KOPT-K1 (cell line): ENCODE measurements around the gene HDAC10.
"Not testable (repeated sequence)": the region's sequence is repeated elsewhere in the genome, so short reads cannot be mapped to it uniquely, and the experiment has no call there.

Experiments used
- H3K27ac ChIP-seq: fragments of 200-600 bp; sonication (generic); 2 replicates; pipeline ENCODE4 v1.5.1; 2016; ENCODE audit warnings: antibody characterized with exemption, mild to moderate bottlenecking, low read depth, low read length; ENCODE audit not compliant: poor library complexity, severe bottlenecking
- H3K36me3 ChIP-seq: fragments of 200-600 bp; sonication (generic); 2 replicates; pipeline ENCODE4 v1.5.1; 2017; ENCODE audit warnings: antibody characterized with exemption, mild to moderate bottlenecking, low read length, moderate library complexity; ENCODE audit not compliant: insufficient read depth
- H3K9me3 ChIP-seq: fragments of 200-600 bp; sonication (generic); 2 replicates; pipeline ENCODE4 v1.5.1; 2017; ENCODE audit warnings: antibody characterized with exemption, low read length, mild to moderate bottlenecking; ENCODE audit not compliant: insufficient read depth, poor library complexity, severe bottlenecking

The HDAC10 gene

DNA sequence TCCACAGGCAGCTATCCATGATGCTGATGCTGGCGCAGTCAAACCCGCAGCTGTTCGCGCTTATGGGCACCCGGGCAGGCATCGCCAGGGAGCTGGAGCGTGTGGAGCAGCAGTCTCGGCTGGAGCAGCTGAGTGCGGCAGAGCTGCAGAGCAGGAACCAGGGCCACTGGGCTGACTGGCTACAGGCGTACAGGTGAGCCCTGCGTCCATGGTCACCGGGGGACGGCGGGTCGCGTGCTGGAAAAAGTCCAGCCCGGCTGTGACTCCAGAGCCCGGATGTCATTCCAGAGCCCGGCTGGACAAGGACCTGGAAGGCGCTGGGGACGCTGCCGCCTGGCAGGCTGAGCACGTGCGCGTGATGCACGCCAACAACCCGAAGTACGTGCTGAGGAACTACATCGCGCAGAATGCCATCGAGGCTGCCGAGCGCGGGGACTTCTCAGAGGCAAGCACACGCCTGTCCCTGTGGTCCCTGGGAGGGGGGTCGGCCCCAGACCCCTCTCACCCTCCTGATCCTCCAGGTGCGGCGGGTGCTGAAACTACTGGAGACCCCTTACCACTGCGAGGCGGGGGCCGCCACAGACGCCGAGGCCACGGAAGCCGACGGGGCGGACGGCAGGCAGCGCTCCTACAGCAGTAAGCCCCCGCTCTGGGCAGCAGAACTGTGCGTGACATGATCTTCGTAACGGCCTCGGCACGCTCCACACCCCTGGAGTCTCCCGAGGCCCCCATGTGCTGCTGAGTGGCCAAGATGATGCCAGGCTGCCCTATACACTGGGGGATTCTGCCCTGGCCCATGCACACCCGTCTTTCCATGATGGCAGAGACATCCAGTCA lies 34.2 kb downstream of the HDAC10 start:
- Histone ChIP-seq H3K9me3 (no peaks in the 10 kb centered on the region), H3K36me3 (peaks cover 100% of the 10 kb centered on the region), H3K27ac (no peak overlapping the region)

GRCh38 chr22:50216055-50216683 lies 34.9 kb downstream of the HDAC10 start:
- Histone ChIP-seq H3K27ac (no peak overlapping the region), H3K36me3 (peaks cover 97% of the 10 kb centered on the region), H3K9me3 (no peaks in the 10 kb centered on the region)

DNA sequence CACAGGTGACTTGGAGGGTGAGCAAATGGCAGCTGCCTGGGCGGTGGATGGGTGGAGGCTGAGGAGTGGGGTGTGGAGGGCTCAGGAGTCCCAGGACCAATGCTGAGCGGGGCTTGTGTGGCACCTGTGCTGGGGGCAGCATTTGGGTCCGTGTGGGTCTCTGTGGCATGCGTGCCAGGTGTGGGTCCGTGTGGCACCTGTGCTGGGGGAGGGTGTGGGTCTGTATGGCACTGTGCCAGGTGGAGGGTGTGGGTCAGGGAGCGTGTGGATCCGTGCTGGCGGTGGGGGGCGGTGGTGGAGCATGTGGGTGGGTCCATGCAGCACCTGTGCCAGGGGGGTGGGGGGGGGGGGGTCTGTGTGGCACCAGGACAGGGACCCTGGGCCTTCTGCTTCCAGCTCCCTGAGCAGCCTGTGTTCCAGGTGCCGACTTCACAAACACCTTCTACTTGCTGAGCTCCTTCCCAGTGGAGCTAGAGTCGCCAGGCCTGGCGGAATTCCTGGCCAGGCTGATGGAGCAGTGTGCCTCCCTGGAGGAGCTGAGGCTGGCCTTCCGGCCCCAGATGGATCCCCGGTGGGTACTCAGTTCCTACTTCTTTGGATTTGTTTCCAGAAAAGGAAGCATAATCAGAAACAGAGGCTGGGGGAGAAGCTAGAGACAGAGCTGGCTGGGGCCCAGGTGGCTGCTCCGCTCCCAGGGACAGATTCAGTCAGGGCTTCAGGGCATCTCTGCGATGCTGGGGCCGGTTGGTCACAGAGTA lies 35.6 kb downstream of the HDAC10 start:
- Histone ChIP-seq H3K27ac (no peak overlapping the region), H3K36me3 (peaks cover 97% of the 10 kb centered on the region), H3K9me3 (no peaks in the 10 kb centered on the region)

- H3K36me3 ChIP-seq, result peaks cover 93% of the 10 kb centered on the region
- no peaks in the 10 kb centered on the region for H3K9me3 ChIP-seq
- H3K27ac ChIP-seq, result no peak overlapping the region
These were observed 37.8 kb downstream of the HDAC10 start for GRCh38 chr22:50213263-50213662.

GRCh38 chr22:50211147-50211546 lies 39.9 kb downstream of the HDAC10 start:
- Histone ChIP-seq H3K36me3 (peaks cover 92% of the 10 kb centered on the region), H3K27ac (no peak overlapping the region), H3K9me3 (no peaks in the 10 kb centered on the region)

DNA sequence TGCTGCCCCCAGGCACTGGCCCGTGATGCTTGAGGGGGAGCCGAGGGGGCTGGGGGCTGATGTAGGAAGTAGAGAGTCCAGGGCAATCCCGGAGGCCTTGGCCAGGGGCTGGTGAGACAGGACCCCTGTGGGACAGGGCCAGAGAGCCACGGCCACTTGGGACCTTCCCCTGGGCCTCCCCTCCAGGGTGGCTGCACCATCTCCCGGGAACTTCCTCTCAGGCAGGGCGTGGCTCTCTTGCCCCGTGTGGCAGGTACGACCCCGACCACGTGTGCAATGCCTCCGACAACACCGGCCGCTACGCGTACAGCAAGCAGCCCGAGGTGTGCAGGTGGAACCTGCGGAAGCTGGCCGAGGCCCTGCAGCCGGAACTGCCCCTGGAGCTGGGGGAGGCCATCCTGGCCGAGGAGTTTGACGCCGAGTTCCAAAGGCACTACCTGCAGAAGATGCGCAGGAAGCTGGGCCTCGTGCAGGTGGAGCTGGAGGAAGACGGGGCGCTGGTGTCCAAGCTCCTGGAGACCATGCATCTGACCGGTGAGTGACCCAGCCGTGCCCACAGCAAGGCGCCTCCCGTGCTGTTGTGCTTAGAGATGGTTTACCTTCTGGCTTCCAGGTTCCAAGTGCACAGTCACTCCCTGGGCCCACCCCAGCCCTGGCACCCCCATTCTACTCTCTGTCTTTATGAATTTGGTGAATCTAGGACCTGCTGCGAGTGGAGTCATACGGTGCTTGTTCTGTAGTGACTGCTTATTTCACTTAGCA lies 40.5 kb downstream of the HDAC10 start:
- H3K36me3 ChIP-seq, result peaks cover 92% of the 10 kb centered on the region
- no peak overlapping the region for H3K27ac ChIP-seq
- H3K9me3 ChIP-seq, result no peaks in the 10 kb centered on the region

GRCh38 chr22:50209893-50210292 lies 41.2 kb downstream of the HDAC10 start:
- no peak overlapping the region for H3K27ac ChIP-seq
- H3K36me3 ChIP-seq, result peaks cover 92% of the 10 kb centered on the region
- no peaks in the 10 kb centered on the region for H3K9me3 ChIP-seq

DNA sequence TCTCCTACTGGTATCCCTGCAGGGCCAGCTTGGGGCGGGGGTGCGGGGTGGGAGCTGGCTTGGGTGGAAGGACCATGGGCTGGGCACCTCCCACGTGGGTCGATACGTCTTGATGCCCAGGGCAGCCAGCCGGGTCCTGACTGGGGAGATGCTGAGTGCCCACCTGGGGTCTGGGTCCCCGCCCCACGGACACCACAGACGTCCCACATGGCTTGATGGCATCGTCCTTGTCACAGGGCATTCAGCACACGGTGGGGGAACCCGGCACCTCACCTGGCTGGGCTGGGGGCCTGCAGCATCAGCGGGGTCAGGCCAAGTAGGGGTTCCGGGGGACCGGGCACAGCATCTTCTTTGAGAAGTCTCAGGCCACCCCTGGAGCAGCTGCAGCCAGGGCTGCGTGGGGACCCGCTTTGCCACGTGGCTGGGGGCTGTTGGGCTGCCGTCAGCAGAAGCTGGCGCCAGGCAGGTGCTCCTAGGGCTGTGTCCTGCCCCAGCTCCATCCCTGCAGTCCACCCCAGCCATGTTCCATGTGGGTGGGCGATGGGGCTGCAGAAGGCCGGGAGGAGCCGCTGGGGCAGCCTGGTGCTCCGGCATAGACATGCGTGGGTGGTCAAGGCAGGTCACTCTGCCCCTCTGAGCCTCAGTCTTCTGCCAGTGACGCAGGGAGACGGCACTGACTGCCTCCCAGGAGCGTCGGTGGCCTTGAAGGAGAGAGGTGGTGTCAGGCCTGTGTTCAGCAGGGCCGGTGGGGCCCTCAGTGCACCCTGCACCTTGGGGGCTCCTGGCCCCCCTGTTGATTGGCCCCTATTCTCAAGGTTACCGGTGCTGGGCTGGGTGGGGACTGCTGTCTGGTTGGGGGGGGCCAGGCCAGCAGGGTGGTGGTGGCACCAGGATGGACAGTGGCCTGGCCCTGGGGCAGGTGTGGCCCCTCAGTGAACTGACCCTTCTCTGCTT lies 41.8 kb downstream of the HDAC10 start:
- H3K9me3 ChIP-seq, result no peaks in the 10 kb centered on the region
- peaks cover 92% of the 10 kb centered on the region for H3K36me3 ChIP-seq
- H3K27ac ChIP-seq, result no peak overlapping the region

DNA sequence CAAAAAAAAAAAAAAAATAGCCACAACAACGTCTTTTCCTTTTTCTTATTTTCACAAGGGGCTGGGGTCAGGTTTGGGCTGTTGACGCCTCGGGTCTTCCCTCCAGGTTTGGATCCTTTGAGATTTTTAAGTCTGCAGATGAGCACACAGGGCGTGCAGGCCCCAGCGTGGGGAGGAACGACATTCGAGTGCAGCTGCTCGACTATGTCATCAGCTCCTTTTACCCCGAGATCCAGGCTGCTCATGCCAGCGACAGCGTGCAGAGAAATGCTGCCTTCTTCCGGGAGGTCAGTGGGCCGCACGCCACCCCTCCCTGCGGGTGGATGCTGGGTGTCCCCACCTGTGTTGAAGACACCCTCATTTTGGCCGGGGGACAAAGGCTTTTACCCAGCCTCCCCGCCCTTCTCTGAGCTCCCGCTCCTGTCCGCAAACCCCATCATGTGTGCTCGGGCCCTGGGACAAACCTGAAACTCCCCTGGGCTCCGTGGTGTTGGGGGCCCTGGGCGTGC lies 42.6 kb downstream of the HDAC10 start:
- H3K9me3 ChIP-seq, result no peaks in the 10 kb centered on the region
- no peak overlapping the region for H3K27ac ChIP-seq
- peaks cover 92% of the 10 kb centered on the region for H3K36me3 ChIP-seq

DNA sequence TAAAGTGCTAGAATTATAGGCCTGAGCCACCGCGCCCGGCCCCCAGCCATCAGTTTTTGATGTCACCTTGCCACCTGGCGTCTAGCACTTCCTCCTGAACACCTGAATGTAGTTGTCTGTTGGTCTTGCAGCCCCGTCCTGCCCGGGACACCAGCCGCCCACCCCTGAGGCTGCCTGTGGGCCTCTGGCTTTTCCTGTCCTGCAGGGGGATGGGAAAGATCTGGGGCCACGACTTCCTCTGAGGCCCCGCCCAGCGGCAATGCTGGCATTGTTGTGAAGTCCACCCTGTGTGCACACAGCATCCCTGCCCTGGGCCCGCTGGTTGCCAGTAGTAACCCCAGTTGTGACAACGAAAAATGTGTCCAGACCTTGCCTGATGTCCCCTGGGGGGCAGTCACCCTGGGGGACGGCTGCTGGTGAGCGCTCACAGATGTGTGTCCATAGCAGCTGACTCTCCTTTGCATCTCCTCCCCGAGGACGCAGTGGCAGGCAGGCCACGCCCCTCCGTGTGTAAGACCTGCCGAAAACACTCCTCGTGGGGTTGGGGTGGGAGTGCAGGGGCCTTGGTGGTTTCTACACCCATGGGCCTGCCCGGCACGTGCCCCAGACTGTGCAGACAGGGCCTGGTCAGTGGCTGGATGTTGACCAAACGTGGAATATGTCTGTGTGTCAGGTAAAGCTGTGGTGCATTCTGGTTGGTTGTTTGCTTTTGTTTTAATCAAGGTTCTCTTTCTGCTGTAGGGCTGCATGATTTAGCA lies 43.5 kb downstream of the HDAC10 start:
- Histone ChIP-seq H3K9me3 (no peaks in the 10 kb centered on the region), H3K27ac (no peak overlapping the region), H3K36me3 (peaks cover 92% of the 10 kb centered on the region)

DNA sequence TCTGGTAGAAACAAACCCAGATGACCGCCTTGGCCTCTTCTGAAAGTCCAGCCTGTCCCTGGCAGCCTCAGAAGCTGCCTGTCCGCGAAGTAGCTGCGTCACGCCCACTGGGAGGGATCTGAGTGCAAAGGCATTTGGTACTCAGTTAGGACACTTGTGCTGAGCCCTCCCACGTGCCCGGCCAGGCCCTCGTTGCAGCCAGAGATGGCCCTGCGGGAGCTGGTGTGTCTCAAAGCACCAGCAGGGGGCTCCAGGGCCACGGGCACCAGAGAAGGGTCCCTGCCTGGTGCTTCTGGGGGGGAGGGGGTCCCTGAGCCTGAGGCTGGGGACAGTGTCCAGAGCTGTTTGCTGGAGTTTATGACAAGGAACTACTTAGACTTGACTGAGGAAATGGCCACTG lies 44.5 kb downstream of the HDAC10 start:
- no peak overlapping the region for H3K27ac ChIP-seq
- no peaks in the 10 kb centered on the region for H3K9me3 ChIP-seq
- peaks cover 83% of the 10 kb centered on the region for H3K36me3 ChIP-seq

GRCh38 chr22:50205781-50206569 lies 45.1 kb downstream of the HDAC10 start:
- Histone ChIP-seq H3K27ac (no peak overlapping the region), H3K9me3 (no peaks in the 10 kb centered on the region), H3K36me3 (peaks cover 79% of the 10 kb centered on the region)

DNA sequence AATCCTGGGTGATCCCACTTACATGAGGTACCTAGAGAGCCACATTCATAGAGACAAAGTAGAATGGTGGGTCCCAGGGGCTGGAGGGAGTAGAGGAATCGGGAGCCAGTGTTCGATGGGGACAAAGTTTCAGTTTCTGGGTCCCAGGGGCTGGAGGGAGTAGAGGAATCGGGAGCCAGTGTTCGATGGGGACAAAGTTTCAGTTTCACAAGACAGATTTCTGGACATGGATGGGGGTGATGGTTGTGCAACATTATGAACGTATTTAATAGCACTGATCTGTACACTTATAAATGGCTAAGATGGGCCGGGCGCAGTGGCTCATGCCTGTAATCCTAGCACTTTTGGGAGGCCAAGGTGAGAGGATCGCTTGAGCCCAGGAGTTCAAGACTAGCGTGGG lies 46.1 kb downstream of the HDAC10 start:
- peaks cover 69% of the 10 kb centered on the region for H3K36me3 ChIP-seq
- H3K9me3 ChIP-seq, H3K27ac ChIP-seq: not testable (repeated sequence)
